ENCODE results near the gene GPR179. TPM values are rescaled to one million over a fixed set of nuclear protein-coding genes. Genes with fewer than 3 reads are reported as not detected.
A peak's percentile ranks its signal among the peaks of the same experiment; 100 is the strongest.

The GPR179 gene
- polyA plus RNA-seq, 3 donors = not detected

GRCh38 chr17:38369124-38369886, 25.5 kb upstream of the GPR179 start:
- peaks cover 63 to 92% of the 10 kb centered on the region in 2 donors for H3K36me3 Mint-ChIP-seq
- TF ChIP-seq CTCF (IDR thresholded peaks at IDR 0.05) = no peak
- DNase-seq = no peak
- no peaks in the 10 kb centered on the region for H3K27me3 ChIP-seq (ENCODE audit: control insufficient read depth in 2 of 2, insufficient read depth in 2 of 2, low read length in 2 of 2)
- no peaks in the 10 kb centered on the region for H3K4me1 Mint-ChIP-seq
- no peak overlapping the region for H3K4me3 Mint-ChIP-seq
- no peaks in the 10 kb centered on the region for H3K9me3 ChIP-seq (replicated peaks in 1 of 2; ENCODE audit: control insufficient read depth in 1 of 2, insufficient read depth in 1 of 2, low read length in 2 of 2)
- no peak overlapping the region for H3K27ac ChIP-seq (ENCODE audit: low read depth in 1 of 2, low read length in 2 of 2)
- H3K79me2 ChIP-seq (ENCODE audit: insufficient read depth, low read length) = no peaks in the 10 kb centered on the region
- intact Hi-C loops (cut with micrococcal nuclease) = no loop called here
- H3K9me3 Mint-ChIP-seq = peaks cover 0 to 3% (median 0%) of the 10 kb centered on the region in 7 donors
- H3K27me3 Mint-ChIP-seq (ENCODE audit: low read depth in 3 of 3) = no peaks in the 10 kb centered on the region
- H3K9ac ChIP-seq (ENCODE audit: insufficient read depth, low read length, poor library complexity, severe bottlenecking) = no peak overlapping the region
- no peak overlapping the region for H3K4me2 ChIP-seq (replicated peaks; ENCODE audit: extremely low read depth, low read length, poor library complexity, severe bottlenecking)
- WGBS (ENCODE audit: insufficient coverage) = 100% methylated on average over 1 of the region's 8 CpGs
- H3K36me3 ChIP-seq (replicated peaks in 1 of 2; ENCODE audit: control insufficient read depth in 1 of 2, insufficient read depth in 2 of 2, low read length in 2 of 2) = peaks cover 50 to 95% of the 10 kb centered on the region in 2 donors
- no peak overlapping the region for H2AFZ ChIP-seq (ENCODE audit: insufficient read depth, low read depth, low read length, poor library complexity, severe bottlenecking)
- H3K4me1 ChIP-seq (ENCODE audit: control insufficient read depth in 1 of 2, insufficient read depth in 2 of 2, low read length in 2 of 2) = no peaks in the 10 kb centered on the region
- no peak overlapping the region for H3K4me3 ChIP-seq (replicated peaks in 1 of 3; ENCODE audit: low read depth in 2 of 3, low read length in 3 of 3)
- H3K27ac Mint-ChIP-seq = peak overlapping the region in 2 of 7 donors; percentile 36 to 48
- no peaks in the 10 kb centered on the region for H4K20me1 ChIP-seq (ENCODE audit: insufficient read depth, low read length)

- Histone ChIP-seq H3K9ac (ENCODE audit: insufficient read depth, low read length, poor library complexity, severe bottlenecking) (no peak overlapping the region), H3K36me3 (replicated peaks in 1 of 2; ENCODE audit: control insufficient read depth in 1 of 2, insufficient read depth in 2 of 2, low read length in 2 of 2) (peaks cover 34 to 88% of the 10 kb centered on the region in 2 donors), H3K9me3 (replicated peaks in 1 of 2; ENCODE audit: control insufficient read depth in 1 of 2, insufficient read depth in 1 of 2, low read length in 2 of 2) (no peaks in the 10 kb centered on the region), H3K79me2 (ENCODE audit: insufficient read depth, low read length) (peaks cover 3% of the 10 kb centered on the region), H2AFZ (ENCODE audit: insufficient read depth, low read depth, low read length, poor library complexity, severe bottlenecking) (no peak overlapping the region), H3K27ac (ENCODE audit: low read depth in 1 of 2, low read length in 2 of 2) (no peak overlapping the region), H3K27me3 (ENCODE audit: control insufficient read depth in 2 of 2, insufficient read depth in 2 of 2, low read length in 2 of 2) (no peaks in the 10 kb centered on the region), H4K20me1 (ENCODE audit: insufficient read depth, low read length) (peaks cover 11% of the 10 kb centered on the region), H3K4me2 (replicated peaks; ENCODE audit: extremely low read depth, low read length, poor library complexity, severe bottlenecking) (no peak overlapping the region), H3K4me1 (ENCODE audit: control insufficient read depth in 1 of 2, insufficient read depth in 2 of 2, low read length in 2 of 2) (no peaks in the 10 kb centered on the region), H3K4me3 (replicated peaks in 1 of 3; ENCODE audit: low read depth in 2 of 3, low read length in 3 of 3) (no peak overlapping the region)
- no peak for DNase-seq
- H3K9me3 Mint-ChIP-seq = no peaks in the 10 kb centered on the region
- intact Hi-C loops (cut with micrococcal nuclease) = no loop called here
- TF ChIP-seq CTCF (IDR thresholded peaks at IDR 0.05) = no peak
- H3K36me3 Mint-ChIP-seq = peaks cover 54 to 62% of the 10 kb centered on the region in 2 donors
- no peaks in the 10 kb centered on the region for H3K4me1 Mint-ChIP-seq
- 90% methylated on average over 2 of the region's 8 CpGs for WGBS (ENCODE audit: insufficient coverage)
- H3K27me3 Mint-ChIP-seq (ENCODE audit: low read depth in 3 of 3) = no peaks in the 10 kb centered on the region
- H3K4me3 Mint-ChIP-seq = no peak overlapping the region
- H3K27ac Mint-ChIP-seq = no peak overlapping the region
These were observed 21.0 kb upstream of the GPR179 start for GRCh38 chr17:38364741-38365140.
